HG03442 (cell line): ENCODE measurements around the gene PTPN11.
A peak's percentile ranks its signal among the peaks of the same experiment; 100 is the strongest.
"Not testable (repeated sequence)": the region's sequence is repeated elsewhere in the genome, so short reads cannot be mapped to it uniquely, and the experiment has no call there.

Experiments
- ATAC-seq: cut with Tn5 transposase; IDR thresholded peaks from one replicate; pipeline ENCODE4 v1.9.1; 2021; ENCODE audit warnings: mild to moderate bottlenecking, moderate library complexity; ENCODE audit not compliant: unreplicated experiment

Gene PTPN11

DNA sequence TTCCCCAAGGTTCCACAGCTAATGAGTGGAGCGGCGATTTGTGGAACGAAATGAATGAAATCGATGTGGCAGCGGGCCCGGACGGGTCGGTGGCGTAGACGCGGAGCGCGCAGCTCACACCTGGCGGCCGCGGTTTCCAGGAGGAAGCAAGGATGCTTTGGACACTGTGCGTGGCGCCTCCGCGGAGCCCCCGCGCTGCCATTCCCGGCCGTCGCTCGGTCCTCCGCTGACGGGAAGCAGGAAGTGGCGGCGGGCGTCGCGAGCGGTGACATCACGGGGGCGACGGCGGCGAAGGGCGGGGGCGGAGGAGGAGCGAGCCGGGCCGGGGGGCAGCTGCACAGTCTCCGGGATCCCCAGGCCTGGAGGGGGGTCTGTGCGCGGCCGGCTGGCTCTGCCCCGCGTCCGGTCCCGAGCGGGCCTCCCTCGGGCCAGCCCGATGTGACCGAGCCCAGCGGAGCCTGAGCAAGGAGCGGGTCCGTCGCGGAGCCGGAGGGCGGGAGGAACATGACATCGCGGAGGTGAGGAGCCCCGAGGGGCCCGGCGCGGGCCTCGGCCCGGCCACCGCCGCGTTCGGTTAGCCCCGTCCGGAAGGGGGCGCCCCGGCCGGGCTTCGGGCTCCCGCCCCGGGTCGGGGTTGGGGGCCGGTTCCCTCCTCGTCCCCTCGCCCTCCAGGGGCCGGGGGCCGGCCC, at the start of gene PTPN11:
TSS of gene PTPN11 (plus strand) at position 340 of the 689 bp plus-strand sequence. CDS start at position 505, 165 bp downstream.
- ATAC-seq: peak; percentile 62

DNA sequence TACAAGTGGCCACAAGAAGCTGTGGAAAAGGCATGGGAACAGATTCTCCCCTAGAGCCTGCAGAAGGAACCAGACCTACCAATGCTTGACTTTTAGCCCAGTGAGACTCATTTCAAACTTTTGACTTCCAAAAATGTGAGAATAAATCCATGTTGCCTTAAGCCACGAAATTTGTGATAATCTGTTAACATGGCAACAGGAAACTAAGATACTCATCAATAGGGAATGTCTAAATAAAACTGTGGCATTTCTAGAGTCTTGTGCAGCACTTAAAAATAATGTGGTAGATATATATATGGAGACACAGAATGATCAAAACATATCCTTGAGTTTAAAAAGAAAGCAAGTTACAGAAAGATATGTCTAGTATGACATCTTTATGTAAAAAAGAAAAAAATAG, 48.5 kb upstream of the PTPN11 start:
- ATAC-seq: no peak

DNA sequence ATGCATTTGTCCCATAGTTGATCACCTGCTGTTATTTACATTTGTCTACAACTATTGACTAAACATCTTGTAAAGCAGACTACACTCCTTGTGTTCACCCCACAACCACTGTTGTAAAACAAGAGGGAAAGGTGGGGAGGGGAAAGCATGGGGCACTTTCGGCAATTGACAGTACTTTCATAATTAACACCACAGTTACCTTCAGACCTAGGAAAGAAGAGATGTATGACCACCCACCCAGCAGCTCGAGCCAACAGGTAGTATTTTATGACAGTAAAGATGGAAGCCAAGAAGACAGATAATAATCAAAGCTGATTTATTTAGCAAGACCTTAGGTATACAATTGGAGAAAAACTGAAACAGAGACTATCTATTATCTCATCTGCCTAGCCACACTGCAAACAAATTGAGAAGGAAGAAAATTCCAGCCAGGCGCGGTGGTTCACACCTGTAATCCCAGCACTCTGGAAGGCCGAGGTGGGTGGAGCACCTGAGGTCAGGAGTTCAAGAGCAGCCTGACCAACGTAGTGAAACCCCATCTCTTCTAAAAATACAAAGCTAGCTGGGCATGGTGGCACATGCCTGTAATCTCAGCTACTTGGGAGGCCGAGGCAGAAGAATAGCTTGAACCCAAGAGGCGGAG, 47.8 kb upstream of the PTPN11 start:
- no peak for ATAC-seq

- no peak for ATAC-seq
Observed at GRCh38 chr12:112374166-112374740, 44.5 kb upstream of the PTPN11 start.

- ATAC-seq: no peak
Observed at GRCh38 chr12:112375105-112375504, 43.6 kb upstream of the PTPN11 start.

- ATAC-seq: no peak
Observed at GRCh38 chr12:112380663-112381405, 37.9 kb upstream of the PTPN11 start.

DNA sequence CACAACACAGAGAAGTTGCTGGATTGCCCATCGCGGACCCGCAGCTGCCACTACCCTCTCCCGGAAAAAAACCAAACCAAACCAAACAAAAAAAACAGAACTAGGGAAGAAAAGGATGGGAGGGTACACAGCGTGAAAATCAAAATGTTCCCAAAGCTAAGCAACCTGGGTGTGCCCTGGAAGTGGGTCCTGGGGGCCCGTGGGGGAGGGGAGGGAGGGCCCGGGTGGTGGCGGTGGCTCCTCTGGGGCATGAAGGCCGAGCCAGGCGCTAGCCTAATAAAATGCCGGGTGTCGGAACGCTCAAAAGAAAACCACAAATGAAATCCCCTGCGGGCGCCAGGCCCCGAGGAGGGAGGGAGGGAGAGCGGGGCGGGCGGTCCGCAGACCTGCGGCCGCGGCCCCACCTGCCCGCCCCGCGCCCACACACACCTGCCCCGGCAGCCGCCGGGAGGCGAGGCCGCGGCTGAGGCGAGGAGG, 37.3 kb upstream of the PTPN11 start:
- peak; percentile 48 for ATAC-seq

GRCh38 chr12:112381883-112382796, 36.6 kb upstream of the PTPN11 start, which contains the start of gene HECTD4:
Gene HECTD4 (minus strand): TSS chr12:112382431. CDS start chr12:112382128, 303 bp downstream.
- ATAC-seq: peak; percentile 83

- ATAC-seq: no peak
Observed at GRCh38 chr12:112382866-112383265, 35.9 kb upstream of the PTPN11 start.

- ATAC-seq: no peak
Observed at GRCh38 chr12:112386726-112387125, 32.0 kb upstream of the PTPN11 start.

DNA sequence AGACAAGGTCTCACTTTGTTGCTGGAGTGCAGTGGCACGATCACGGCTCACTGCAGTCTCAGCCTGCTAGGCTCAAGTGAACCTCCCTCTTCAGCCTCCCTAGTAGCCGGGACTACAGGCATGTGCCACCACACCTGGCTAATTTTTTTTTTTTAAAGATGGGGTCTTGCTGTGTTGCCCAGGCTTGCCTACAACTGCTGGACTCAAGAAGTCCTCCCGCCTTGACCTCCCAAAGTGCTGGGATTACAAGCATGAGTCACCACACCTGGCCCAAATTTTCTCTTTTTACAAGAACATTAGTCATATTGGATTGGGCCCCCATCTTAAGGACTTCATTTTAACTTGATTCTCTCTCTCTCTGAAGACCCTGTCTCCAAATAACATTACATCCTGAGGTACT, 29.5 kb upstream of the PTPN11 start:
- ATAC-seq: no peak

DNA sequence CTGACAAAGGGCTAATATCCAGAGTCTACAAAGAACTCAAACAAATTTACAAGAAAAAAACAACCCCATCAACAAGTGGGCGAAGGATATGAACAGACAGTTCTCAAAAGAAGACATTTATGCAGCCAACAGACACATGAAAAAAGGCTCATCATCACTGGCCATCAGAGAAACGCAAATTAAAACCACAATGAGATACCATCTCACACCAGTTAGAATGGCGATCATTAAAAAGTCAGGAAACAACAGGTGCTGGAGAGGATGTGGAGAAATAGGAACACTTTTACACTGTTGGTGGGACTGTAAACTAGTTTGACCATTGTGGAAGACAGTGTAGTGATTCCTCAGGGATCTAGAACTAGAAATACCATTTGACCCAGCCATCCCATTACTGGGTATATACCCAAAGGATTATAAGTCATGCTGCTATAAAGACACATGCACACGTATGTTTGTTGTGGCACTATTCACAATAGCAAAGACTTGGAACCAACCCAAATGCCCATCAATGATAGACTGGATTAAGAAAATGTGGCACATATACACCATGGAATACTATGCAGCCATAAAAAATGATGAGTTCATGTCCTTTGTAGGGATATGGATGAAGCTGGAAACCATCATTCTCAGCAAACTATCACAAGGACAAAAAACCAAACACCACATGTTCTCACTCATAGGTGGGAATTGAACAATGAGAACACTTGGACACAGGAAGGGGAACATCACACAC, 28.7 kb upstream of the PTPN11 start:
- ATAC-seq: not testable (repeated sequence)

- ATAC-seq: no peak
Observed at GRCh38 chr12:112393328-112393727, 25.4 kb upstream of the PTPN11 start.

DNA sequence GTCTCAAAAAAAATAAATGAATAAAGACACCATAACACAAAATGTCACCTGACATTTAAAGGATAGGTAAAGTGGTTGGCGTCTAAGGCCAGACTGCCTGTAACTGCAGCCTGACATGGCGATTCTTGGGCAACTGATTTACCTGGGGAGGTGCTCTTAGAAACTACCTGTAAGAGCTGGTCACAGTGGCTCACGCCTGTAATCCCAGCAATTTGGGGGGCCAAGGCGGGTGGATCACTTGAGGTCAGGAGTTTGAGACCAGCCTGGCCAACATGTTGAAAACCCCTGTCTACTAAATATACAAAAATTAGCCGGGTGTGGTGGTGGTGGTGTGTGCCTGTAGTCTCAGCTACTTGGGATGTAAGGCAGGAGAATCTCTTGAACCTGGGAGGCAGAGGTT, 17.7 kb upstream of the PTPN11 start:
- no peak for ATAC-seq

GRCh38 chr12:112401903-112402498, 16.7 kb upstream of the PTPN11 start:
- ATAC-seq: no peak

DNA sequence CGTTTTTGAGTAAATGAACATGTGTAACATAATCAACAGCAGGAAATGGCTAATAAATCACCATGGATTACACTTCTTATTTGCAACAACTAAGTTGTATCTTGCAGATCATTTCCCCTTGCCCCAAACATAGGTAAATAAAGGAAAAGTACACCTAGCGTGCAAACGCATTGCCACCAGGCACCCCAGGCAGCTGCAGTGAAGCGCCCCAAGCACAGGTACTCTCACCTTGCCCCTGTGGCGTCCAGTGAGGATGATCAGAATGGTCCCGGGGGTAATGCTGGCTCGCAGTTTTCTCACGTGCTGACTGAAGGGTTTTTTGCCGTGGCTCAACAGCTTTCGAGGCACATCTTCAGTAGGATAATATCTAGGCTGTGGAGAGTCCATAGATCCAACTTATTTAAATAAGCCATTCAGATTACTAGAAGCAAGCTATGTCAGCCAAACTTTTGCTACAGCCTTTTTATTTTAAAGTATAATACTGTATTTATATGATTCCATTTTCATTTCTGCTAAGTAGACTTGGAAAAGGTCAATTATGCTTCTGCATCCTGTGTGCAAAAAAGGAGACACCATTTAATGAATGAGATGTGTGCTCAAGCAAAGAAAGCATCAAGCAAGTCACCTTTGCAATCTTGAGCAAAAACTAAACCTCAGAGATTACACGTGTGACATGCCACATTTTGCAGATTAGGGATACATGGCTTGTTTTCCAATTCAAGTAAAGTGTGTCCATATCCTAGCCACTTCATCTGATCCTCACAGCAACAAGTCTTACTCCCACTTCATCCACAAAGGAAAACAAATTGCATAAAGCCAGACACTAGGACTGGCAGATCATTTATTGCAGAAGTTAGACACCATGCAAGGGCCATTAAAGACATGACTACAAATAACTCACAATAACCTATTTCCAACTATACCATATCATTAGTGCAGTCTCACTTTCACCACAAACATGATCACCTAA, 11.9 kb upstream of the PTPN11 start:
- ATAC-seq: no peak

GRCh38 chr12:112407683-112408082, 11.1 kb upstream of the PTPN11 start:
- ATAC-seq: not testable (repeated sequence)

GRCh38 chr12:112408621-112409020, 10.1 kb upstream of the PTPN11 start:
- ATAC-seq: no peak
